C1 segment of cervical spinal cord (tissue), 14 donors: ENCODE measurements around the gene TUBB3.
"Not testable (repeated sequence)": the region's sequence is repeated elsewhere in the genome, so short reads cannot be mapped to it uniquely, and the experiment has no call there.

Source experiments
- DNase-seq, 14 donors: peaks; one replicate each; lab custom pipeline; 2025; lab: John Stamatoyannopoulos, UW

The TUBB3 gene

DNA sequence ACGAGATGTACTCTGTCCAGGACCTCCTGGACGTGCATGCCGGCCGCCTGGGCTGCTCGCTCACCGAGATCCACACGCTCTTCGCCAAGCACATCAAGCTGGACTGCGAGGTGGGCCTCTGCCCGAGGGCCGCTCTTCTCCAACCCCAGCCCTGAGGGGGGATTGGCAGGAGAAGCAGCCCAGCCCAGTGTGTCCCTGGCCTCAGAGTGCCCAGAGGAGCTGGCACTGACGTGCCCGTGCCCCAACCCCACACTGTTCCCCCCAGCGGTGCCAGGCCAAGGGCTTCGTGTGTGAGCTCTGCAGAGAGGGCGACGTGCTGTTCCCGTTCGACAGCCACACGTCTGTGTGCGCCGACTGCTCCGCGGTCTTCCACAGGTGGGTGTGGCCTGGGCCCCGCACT is 41.1 kb downstream of the TUBB3 start:
- DNase-seq: no peak

DNA sequence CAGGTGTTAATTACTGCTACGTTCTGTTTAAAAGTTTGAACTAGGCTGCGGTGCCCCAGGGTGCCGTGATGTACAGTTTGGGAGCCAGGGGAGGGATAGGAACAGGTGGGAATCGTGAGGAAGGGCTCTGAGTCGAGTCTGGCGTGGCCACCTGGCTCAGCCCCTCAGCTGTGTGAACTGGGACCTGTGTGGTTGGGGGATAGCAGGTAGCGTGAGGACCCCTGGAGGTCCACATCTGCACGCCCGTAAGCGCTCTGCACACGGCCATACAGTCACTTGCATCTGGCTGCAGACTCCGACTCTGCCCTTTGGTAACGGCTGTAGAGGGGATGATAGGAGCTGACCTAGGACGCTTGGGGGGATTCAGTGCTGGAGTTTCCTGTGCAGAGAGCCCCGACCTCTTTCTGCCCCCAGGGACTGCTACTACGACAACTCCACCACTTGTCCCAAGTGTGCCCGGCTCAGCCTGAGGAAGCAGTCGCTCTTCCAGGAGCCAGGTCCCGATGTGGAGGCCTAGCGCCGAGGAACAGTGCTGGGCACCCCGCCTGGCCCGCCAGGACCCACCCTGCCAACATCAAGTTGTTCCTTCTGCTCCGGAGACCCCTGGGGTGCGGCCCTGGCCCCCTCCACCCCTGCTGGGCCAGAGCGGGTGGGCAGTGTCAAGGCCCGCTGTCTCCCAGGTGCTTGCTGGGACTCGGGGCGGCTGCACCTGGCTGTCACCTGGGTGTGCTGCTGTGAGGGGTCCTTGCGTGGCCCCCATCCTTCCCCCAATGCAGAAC is 42.5 kb downstream of the TUBB3 start:
- no peak for DNase-seq

DNA sequence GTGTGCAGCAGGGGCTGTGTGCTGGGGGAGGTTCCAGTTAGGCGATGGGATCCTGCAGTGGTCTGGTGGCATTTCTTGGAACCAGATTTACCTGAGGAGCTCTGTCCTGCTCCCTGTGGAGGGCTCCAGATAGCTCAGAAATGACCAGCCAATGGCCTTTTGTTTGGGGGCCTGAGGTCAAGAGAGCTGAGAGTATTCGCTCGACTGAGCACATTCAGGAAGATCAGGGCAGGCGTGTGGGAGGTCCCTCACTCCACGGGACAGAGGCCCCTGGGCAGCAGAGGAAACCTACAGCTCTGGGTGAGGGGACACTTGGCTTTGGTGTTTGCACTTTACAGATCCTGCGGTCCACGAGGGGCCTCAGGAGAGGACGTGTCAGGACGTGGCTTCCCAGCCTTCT is 43.6 kb downstream of the TUBB3 start:
- DNase-seq: no peak

DNA sequence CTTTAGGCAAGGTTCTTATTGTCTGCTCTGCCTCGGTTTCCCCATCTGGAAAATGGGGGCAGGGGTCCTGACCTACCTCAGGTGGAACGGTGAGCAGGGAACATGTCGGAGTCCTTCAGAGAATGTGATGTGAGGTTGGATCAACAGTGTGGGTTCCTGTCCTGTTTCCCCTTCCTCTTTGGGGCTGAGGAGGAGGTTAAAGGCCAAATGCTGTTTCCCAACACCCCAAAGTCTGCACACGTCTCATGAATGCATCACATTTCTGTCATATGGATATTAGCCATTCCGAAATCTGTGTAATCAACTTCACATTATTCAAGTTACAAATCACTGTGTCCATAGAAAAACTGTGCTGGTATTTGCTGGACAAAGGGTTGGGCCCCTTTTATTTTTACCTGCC is 44.3 kb downstream of the TUBB3 start:
- not testable (repeated sequence) for DNase-seq

DNA sequence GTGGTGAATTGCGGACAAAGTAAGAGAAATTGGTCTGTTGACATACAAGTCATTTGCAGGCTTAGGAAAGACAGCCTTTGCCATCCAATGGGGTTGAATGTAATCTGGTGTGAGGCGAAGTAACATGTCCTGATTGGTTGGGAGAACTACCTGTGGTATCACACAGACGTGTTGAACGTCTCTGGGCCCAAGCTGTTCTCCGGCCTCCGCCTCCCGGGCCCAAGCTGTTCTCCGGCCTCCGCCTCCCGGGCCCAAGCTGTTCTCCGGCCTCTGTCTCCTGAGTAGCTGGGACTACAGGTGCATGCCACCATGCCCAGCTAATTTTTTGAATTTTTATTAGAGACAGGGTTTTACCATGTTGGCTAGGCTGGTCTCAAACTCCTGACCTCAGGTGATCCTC is 44.9 kb downstream of the TUBB3 start:
- DNase-seq: not testable (repeated sequence)

DNA sequence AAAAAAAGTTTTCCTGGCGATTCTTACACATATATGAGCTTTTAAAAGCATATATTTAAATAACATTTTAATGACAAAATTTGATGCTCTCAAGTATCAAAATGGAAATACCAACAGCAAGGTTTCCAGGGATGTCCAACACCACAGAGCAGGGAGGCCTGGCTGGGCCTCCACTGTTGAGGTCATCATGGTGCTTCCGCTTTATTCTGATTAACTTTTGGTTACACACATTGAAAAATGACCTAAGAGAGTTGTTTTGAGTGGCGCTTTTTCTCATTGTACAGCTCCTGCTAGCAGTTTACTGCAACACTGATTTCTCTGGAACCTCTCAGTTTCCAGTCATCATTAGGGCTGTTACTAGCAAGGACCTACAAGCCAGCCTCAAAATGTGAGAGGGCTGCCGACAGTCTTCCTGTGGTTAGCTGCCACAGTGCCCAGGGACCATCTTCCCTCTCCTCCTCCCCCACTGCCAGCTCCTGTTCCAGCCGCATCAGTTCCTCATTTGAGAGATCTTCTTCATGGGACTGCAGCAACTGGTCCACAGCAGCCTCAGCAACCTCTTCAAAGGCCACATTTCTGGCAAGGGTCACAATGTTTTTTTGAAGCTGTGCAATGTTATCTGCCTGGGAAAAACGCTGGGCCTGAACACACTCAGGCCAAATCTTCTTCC is 46.7 kb downstream of the TUBB3 start:
- peak in 5 of 14 donors; percentile 6 to 21 (median 12) for DNase-seq

DNA sequence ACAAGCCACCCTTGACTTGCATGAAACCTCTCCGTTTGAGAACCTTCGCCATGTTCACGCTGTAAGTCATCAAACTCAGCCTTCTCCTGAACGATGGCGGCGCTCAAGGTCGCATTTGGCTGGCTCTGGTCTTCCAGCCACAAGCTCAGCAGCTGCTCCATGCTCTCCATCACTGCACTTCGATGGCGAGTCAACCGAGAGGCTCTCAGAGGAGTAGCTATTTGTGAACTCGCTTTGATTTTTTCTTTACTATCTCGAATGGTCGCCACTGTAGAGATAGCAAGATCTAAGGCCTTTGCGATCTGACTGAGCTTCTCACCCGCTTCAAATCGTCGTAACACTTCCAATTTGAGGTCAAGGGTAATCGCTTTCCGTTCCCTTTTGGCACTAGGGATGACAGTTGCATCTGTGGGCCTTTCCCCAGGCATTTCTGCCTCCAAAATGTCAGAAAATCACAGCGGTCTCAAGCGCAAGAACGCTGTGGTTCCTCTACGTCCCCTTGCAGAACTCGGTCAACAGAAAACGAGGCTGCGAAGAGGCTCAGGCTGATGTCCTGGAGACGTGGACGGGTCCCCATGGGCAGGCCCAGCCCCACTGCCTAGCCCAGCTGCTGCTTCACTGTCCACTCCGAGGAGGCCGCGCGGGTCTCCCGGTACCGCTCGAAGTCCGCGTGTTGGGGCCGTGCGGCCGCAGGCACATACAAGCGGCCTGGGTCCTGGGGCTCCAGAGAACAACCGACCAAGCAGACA is 48.5 kb downstream of the TUBB3 start:
- no peak for DNase-seq

DNA sequence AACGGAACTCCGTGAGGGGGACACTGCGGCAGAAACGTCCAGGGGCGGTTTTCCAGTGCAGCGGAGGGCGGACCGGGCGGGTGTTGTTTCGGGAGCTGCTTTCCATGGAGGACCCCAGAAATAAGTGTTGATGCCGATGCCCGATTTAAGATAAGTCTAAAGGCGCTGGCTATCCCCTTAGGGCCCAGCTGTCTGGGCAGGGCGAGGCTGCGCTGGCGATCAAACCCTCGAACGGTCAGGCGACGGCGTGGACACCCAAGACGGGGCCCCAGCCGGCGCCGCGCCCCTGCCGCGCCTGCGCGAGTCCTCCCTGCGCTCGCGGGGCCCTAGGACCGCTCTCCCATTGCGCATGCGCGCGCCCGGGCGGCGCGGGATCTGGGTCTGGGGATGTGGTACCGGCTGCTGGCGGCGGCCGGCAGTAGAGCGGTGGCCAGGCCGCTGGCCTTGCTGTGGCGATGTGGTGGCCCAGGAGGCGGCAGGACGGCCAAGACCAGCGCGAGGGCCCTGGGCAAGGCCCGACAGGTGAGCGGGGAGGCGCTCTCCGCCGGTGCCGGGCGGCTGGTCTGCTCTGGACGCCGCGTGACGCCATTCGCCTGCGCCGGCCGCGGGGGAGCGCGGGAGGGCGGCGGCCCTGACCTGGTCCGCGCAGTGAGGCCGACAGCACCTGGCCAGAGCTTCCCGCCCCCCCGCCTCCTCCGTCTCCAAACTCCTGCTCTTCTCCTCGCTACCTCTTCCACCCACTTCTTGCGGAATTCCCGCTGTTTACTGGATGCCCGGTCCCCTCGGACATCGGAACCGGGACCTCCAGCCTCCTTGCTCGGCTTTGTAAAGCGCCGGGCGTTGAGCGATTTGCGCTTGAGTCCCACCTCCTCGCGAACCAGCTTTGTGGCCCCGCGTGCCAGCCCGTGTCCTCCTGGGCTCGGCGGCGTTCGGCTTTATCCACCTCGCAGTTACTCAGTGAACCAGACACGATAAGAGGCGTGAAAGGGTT is 49.4 kb downstream of the TUBB3 start:
- DNase-seq: peak; percentile 65 to 97 (median 88)

DNA sequence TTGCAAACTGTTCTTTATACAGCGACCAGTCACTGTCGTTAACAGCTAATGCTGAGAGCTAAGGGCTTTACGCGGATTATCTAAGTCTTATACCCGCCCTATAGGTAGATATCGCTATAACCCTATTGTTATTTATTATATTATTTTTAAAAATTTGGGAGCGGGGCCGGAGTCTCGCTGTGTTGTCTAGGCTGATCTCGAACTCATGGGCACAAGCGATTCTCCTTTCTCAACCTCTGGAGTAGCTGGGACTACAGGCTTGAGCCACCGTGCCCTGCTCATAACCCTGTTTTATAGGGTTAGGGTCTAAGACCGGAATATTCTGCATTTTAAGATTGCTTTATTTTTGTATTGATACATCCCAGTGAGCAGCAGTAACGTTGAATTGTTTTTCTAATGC is 50.1 kb downstream of the TUBB3 start:
- no peak for DNase-seq

DNA sequence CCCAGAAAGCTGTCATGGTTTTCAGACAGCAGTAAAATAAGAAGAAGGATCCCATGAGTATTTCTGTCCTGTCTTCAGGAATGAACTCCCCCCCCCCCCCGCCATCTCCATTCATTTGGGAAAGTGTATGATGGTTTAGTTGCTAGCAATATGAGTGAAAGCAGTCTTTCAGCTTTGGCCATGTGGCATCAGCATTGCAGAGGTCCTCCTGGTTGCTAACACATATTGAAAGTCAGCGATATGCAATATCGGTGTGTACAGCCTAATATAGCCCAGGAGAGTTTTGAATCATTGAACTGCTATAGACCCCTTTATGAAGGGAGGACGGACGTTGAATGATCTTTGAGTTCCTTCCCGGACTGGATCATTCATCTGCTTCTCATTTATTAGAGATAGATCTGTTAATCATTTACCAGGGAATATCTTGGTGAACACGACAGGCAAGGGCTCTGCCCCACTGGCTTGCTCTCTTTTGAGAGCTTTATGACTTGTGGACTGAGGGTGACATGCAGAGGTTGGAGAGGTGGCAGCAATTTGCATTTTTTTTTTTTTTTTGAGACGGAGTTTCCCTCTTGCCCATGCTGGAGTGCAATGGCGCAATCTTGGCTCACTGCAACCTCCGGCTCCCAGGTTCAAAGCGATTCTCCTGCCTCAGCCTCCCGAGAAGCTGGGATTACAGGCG is 50.7 kb downstream of the TUBB3 start:
- DNase-seq: no peak

DNA sequence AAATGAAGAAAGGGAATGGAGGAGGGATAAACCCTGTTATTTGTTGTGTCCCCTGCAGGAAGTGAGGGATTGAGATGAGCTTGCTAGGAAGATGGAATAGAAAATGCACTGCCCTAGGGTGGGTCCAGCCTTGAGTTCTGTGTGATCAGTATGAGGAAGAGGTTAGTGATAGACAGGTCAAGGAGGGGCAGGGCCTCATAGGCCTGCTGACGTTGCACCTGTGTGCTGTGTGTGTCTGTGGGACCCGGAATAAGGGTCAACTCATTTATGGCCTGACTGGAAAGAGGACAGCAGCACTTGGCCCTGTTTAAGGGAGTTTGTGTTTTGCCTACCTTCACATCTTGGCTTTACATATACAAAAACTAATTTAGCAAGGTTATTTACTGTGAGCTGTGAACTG is 51.7 kb downstream of the TUBB3 start:
- no peak for DNase-seq

DNA sequence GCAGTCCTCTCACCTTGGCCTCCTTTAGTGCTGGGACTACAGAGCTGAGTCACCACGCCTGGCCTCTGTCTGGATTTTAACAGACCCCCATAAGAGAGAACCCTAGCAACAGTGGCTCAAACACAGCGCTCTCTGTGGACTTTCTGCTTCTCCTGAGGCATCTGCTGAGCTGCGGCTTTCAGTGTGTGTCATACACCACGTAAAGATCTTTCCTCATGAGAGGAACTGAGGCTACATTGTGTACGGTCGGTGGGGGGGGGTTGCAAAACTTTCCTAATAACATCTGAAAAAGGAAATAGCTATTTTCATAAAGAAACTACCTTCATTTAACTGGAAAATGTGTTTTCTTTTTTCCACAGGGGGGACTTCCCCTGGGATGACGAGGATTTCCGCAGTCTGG is 58.3 kb downstream of the TUBB3 start:
- no peak for DNase-seq

DNA sequence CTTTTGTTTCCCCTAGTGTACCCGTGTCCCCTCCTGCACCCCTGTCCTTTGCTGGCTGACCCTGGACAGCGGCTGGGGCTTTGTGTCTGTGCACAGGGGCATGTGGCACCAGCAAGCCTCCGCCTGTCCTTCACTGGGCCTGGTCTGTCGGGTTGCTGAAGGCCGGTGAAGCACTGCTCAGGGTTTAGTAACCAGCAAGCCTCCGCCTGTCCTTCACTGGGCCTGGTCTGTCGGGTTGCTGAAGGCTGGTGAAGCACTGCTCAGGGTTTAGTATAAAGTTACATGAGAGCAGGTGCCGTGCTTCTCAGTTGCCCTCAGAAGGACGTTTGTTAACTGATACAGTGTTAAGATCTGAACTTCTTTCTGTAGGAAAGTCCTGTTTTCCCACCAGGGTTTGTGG is 59.2 kb downstream of the TUBB3 start:
- no peak for DNase-seq

DNA sequence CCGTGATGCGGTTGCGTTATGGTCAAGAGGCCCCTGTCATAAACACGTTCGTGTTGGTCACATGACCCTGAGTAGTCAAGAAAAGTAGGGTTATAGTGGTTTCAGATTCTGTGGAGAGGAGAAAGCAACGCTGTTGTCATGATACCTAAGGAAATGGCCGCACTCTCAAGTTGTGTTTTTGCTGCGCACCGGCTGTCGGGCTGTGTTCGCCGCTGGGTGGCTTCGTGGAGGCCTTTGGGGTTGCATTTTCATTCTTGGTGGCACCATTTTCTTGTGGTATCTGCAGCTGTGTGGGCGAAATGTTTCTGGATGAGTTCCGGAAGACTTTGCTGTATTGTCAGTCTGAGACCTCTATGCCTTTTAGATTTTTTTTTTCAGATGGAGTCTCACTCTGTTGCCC is 60.4 kb downstream of the TUBB3 start:
- no peak for DNase-seq

DNA sequence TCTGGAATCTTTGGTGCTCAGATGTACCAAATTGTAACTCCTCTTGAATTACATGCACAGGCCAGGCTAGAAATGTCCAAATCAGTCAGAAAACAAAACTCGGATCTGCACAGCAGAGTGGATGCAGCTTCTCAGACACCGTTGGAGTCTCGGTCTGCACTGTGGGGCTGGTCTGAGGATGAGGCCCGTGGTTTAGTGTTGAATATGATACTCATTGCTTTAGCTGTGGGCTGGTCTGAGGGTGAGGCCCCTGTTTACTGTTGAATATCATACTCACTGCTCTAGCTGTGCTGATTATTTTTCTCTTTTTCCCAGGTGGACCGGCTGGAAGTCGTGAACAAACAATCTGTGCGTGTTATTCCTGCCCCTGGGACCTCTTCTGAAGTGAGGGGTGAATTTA is 61.1 kb downstream of the TUBB3 start:
- no peak for DNase-seq

DNA sequence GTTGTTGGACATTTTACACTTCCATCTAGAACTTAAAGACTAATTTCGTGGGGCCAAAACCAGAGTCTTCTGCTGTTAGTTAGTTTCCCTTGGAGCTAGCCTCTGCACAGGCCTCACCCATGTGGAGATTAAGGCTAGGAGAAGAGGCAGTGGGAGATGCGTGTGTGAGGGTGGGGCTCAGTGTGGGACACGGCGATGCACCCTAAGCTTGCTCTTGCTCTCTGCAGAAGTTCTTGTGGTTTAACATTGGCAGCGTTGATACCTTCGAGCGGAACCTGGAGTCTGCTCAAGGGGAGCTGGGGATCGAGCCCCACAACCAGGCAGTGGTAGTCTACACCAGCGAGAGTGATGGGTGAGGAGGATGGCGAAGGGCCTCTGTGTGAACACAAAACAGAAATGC is 62.1 kb downstream of the TUBB3 start:
- no peak for DNase-seq
